Thyroid gland (tissue), 4 donors: ENCODE data around the gene MCF2L.

Experiments used
- CTCF ChIP-seq, 6 experiments: fragments of 200-600 bp in 3 of 6; fragments of 450-650 bp in 3 of 6; sonication (generic) in 3 of 6; IDR thresholded peaks; one replicate each; pipeline ENCODE4 v1.5.1; 2016 to 2019; ENCODE audit warnings: antibody characterized with exemption in 6 of 6, mild to moderate bottlenecking in 2 of 6, inconsistent platforms in 1 of 6, moderate library complexity in 1 of 6
- POLR2A ChIP-seq, 2 donors: fragments of 450-650 bp; IDR thresholded peaks; one replicate each; pipeline ENCODE4 v1.6.1; 2017; ENCODE audit warnings: antibody characterized with exemption in 2 of 2, mild to moderate bottlenecking in 2 of 2, moderate library complexity in 1 of 2

- TF ChIP-seq CTCF (IDR thresholded peaks at IDR 0.05) = peak in 1 of 6 experiments; percentile 20
- TF ChIP-seq POLR2A (IDR thresholded peaks at IDR 0.05) = peak in 1 of 2 donors; percentile 47
Measured at GRCh38 chr13:112968910-112969691, at the start of gene MCF2L.
